ENCODE results near the gene THRB. TPM values are rescaled to one million over a fixed set of nuclear protein-coding genes. Genes with fewer than 3 reads are reported as not detected.
A peak's percentile ranks its signal among the peaks of the same experiment; 100 is the strongest.

THRB gene
- total RNA-seq, 1 donor from 2014 or later, result 8.4 TPM

DNA sequence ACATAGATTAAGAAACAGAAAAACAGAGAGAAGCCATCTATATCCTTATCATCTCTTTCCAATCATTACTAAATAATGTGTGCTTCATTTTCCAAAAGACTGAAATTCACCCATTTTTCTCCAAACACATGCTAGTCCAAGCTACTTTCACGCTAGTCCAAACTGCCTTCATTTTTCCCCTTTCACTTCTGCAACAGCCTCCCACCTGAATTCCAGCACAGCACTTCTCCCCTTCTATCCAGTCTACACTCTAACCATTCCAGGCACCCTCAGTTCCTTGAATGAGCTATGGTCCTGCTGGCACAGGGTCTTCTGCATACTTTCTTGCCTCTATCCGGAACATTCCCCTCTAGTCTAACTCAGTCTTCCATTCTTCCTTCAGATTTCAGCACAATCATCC lies 112.0 kb downstream of the THRB start:
- DNase-seq (ENCODE audit: low spot score), result no peak

DNA sequence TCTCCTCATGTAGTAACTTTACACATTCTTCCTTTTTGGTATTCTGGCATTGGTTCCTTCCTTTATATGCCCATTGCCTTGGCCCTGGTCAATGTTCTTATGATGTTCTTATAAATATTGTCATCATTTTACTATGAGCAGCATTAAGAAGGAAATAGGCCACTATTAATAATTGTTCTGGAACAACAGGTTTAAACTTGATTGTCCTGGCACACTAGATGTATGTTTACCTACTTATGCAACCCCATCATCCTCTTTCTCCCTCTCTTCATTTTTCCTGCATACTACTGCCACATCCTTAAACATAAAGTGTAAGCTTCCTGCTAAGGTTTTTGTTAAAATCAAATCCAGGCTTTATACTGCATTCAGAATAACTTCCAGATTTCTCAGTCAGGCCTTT lies 114.7 kb downstream of the THRB start:
- DNase-seq (ENCODE audit: low spot score), result no peak

DNA sequence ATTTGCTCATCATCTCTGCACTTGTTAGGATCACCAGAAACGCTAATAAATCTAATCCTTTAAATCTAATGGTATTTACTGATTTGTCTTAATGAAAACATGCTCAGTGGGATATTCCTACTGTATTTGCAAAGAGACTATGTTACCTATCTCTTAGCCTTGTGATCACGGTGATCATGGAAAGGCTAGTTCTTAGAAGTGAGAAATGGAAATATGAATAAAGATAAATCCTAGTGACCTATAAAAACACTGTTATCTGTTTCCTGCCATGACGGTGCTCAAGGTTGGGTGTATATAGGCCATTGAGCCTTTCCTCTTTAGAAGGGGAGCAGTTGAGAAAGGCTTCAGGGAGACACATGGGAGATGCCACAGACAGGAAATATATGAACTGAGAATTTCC lies 116.3 kb downstream of the THRB start:
- DNase-seq (ENCODE audit: low spot score), result no peak

DNA sequence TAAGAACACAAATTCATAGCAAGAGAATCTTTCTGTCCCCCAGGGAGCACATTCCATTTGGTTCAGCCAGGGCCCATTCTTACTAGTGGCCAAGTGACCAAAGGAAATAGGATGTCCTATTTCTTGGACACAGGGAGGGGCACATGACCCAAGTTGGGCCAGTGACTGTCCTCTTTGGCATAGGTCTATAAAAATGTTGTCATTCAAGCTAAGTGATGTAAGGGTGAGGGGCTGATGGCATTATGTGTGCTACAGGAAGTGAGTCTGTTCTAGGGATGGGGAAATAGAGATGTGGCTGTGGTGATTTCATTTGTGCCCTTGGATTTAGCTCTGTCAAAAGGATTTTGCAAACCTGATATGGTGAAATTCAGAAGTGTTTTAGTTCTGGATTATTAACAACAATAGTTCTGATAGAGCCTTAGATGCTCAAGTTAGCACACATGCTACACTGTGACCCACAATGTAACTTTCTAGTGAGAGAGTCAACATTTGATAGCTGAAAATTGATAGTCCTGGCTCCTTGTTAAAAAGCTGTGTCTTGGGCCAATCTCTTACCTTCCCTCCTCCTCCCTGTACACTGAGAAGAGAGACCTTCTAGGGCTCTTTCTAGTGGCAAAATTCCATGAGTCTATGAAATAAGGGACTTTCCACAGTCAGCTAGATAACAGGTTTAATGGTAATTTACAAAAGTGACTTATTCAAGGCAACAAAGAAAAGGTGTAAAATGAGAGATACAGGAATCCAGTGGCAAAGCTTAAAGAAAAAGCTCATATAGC lies 117.2 kb downstream of the THRB start:
- no peak for DNase-seq (ENCODE audit: low spot score)

DNA sequence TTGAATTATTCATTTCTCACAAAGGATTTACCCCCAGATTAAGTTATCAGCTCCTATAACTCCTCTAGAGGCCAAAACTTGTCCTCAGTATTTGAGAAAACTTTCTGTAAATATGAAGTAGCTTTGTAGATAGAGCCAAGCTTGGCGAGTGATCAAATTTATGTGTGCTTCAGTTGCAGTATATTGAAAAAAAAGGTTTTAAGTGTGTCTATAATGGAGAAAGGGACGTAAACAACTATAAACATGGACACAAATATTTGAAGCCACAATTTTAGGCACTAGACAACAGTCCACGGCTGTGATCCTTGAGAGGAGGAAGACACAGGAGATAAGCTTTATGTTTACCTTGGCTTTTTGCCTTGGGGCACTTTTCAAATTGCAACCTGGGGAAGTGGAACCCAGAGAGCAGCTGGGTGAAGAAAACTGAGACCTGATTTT lies 118.7 kb downstream of the THRB start:
- no peak for DNase-seq (ENCODE audit: low spot score)

DNA sequence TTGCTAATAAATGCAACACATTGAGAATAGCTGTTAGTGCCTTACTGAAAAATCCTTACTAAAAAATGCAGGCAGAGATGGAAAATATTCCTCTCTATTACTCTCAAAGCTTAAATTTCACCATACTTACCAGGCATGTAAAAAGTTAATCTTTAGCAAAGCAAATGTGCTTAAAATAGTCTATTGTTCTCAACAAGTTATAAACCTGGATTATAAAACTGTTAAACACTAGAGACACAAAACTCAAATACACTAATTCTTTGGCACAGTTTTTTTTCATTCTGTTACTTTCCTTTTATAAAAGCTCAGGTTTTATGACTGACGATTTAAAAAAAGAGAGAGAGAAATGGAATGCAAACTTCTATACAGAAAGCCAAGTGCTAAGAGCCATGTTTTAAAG lies 119.8 kb downstream of the THRB start:
- no peak for DNase-seq (ENCODE audit: low spot score)

DNA sequence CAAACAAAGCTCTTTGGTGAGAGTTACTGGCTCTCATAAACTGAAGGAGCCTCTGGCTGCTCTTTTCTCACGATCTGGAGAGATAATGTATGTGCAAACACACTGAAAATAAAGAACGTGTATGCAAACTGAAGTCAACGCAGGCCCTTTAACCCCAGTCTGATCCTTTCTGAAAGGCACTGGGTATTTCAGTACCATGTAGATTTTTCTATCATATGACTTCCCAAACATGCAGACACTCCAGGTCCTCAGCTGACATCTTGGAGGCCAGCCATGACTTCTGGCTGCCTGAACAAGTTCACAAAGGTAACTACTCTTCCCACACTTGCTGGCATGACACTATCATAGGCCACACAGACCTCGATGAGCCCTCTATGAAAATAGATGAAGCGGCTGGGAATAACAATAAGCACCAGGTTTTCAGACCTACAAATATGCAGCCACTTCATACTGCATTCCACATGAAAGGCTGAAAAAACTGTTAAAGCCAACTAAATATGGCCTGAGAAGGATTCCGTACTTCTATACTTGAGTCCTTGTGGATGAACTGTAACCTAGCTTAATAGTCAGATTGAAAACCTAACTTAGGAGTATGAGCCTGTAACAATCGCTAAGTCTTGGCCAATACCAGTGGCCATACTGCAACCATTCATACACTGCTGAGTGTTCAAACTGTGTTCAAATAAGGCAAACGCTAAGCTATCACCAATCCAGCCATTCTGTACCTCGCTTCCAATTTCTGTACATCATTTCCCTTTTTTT lies 121.3 kb downstream of the THRB start:
- no peak for DNase-seq (ENCODE audit: low spot score)

DNA sequence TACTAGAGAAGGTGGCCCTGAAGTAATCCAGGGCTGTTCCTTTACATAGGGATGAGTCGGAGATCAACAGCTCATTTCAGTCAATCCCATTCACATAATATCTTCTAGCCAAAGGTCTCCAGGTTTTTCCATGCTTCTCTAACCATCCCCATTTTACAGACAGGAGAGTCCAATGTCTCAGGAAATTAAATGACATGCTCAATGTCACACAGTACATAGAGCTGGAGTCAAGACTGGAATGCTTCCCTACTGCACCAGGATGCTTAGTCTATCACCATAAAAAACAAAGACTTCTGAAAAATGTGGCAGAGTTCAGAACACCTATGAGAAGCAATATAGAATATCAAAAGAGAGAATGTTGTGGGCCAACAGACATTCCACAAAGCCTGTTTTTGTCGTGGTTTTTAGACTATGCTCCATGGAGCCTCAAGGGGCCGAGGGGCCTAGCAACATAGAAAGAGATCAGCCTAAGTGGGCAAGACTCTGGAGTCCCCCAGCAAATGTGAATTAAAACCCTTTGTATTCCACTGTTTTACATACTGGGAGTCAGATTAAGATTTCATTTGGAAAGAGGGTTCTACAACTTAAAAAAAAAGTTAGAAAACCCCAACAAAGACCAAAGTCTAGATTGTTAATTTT lies 122.0 kb downstream of the THRB start:
- DNase-seq (ENCODE audit: low spot score), result no peak

DNA sequence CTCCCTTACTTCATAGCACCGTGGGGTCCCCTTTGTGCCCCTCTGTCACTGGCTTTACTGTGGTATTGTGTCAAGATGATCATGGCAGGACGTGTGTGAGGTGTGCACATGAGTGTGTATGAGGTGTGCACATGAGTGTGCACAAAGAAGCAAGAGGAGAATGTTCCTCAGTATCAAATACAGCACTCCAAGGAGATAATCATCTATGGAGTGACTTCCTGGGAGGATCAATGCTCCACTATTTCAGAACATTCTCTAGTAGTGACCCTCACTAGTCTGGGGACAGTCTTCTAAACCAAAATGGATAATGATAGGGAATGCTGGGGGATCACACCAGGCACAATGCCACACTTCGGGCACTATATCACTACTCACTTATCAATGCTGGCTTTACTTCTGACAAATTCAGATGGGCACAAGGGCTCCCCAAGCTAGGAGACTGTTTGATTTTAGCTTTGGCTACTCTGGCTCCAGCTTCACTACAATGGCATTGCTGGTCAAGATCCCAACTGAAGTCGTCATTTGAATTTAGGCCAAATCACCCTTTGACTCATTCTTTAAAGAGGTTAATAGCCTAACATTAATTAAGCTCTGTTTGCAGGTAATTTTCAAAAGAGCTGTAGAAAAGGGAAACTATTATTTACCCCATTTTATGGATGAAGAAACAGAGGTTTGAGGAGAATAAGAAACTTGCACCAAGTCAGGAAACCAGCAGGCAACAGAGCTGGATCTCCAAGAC lies 124.1 kb downstream of the THRB start:
- no peak for DNase-seq (ENCODE audit: low spot score)

DNA sequence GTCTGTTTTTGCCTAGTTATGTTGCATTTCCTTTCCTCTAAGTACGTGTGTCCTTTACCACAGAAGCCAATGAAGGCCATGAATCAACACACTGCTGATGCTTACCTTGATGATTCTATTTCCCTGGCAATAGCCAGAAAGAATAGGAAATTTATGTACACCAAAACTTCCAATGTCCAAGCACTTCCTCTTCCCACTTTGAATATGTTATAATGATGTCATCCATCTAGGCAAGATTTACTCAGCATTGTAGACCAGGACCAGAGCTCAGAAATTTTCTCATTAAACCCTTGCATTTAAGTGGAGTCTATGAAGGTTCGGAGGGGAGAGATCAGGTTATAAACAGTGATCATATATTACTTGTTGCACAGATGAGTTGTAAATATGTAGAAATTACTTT lies 126.0 kb downstream of the THRB start:
- no peak for DNase-seq (ENCODE audit: low spot score)

DNA sequence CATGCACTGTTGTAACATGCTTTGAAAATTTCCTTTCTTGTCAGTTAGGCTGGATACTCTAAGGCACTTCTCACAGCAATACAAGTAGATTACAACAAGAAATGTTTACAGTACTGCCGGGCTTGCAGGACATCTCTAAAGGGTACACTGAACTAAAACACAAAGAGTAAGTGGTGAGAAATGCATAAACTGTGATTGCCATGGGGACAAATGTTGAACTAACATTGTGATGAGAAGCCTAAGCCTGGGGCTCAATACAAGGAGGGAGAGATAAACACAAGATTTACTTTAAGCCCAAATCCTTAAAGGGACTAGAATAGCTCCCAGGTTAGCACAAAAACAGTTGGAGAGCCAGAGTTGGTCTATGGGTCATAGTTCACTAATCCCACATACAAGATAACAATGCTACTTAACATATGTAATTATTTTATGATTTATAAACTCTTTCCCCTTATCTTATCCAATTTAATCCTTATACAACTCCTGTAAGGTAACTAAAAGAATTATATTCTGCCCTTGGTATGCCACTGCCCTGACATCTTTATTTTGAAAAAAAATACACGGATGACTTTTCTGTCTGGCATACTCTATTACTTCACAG lies 126.9 kb downstream of the THRB start:
- DNase-seq (ENCODE audit: low spot score), result no peak

DNA sequence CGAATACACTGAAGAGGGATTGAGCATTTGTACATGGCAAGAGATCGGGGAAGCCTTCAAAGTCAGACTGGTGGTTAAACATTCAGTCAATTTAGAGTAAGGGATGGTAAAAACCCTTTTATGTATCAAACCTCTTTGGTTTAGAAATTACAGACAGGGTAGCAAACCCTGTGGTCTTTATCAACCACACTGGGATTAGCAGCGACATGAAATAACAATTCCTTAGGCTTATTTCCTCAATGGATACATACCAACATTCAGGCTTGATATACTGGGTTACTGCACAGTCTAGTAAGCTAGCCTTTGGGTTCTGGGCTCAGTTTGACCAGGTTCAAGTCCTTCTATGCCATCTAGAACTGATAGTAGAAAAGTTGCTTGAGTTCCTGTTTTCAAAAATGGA lies 127.4 kb downstream of the THRB start:
- no peak for DNase-seq (ENCODE audit: low spot score)

DNA sequence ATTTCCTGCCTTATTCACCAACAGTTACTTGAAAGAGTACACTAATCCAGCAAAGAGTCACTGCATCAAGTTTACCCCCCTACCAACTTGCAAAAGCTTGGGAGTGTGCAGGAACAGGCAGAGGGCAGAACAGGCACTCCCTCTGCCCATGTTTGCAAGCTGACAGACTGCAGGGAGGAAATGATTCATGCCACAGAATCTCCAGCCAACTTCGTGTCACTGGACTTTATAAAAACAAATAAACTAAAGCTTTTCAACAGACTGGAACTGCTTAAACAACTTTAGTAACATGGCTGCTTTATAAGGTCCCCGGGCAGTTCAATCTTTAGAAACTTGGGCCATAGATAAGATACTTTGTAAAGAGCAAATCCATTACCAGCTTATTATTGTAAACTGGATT lies 129.5 kb downstream of the THRB start:
- peak; percentile 80 for DNase-seq (ENCODE audit: low spot score)

DNA sequence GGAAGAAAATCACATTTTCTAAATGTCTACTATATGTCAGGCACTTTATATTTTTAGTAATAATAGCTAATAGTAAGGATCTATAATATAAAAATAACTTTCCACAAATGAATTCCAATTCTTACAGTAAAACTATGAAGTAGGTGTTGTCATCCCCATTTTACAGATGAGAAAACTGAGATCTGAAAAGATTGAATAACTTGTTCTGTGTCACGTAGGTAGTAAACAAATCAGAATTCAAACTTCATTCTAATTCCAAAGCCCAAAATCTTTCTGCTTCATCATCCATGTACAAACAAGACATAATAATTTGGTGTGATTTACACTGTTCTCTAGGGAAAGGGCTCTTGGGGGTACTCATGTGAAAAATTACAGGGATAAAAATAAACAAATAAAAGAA lies 130.3 kb downstream of the THRB start:
- no peak for DNase-seq (ENCODE audit: low spot score)

DNA sequence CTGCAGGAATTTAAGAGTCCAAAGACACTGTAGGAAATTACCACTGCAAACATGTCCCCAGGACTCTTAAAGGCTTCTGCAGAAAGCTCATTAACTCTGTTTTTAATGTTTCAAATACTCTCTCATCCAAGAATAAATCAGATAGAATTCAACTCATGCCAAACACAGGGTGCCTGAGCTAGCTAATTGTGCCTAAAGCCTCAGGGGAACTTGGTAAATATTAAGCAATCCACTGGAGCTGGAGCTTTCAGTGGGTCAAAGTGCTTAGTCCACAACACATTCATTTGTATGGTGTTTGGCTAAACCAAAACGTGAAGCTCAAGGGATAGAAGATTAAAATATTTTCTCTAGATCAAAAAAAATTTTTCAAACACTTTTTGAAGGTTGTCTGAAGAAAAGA lies 131.4 kb downstream of the THRB start:
- no peak for DNase-seq (ENCODE audit: low spot score)

DNA sequence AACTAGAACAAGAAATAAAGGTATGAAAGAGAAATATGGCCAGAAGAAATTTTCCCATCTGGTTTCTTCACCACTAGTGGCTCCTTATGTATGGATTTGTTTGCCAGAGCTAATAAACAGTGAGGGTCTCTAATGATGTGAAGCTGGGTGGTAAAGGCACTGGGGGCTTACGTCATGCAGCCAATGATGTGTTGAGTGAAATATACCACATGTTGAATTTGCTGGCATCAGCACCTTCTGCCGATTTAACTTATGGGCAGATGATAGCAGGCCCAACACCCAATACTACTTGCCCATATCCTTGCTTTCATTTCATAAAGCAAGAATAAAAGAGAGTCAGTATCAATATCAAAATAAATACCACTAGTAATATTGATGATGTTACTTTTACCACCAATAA lies 133.0 kb downstream of the THRB start:
- DNase-seq (ENCODE audit: low spot score), result no peak

DNA sequence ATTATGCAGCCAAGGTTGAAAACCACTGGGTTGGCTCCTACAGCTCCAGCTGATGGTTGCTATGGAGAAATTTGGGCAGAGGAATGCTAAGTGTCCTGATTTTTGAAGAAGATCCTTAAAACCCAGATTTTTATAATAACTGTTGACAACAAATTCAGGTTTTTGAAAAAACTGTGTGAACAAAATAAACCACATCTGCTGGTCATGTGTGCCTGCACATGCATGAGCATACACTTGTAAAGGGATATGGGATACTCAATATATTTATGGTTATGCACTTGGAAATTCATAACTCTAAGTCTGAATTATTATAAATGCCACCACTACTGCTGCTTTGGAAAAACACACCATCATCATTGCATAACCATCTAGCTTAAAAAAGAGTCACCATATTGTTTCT lies 133.7 kb downstream of the THRB start:
- DNase-seq (ENCODE audit: low spot score), result no peak

DNA sequence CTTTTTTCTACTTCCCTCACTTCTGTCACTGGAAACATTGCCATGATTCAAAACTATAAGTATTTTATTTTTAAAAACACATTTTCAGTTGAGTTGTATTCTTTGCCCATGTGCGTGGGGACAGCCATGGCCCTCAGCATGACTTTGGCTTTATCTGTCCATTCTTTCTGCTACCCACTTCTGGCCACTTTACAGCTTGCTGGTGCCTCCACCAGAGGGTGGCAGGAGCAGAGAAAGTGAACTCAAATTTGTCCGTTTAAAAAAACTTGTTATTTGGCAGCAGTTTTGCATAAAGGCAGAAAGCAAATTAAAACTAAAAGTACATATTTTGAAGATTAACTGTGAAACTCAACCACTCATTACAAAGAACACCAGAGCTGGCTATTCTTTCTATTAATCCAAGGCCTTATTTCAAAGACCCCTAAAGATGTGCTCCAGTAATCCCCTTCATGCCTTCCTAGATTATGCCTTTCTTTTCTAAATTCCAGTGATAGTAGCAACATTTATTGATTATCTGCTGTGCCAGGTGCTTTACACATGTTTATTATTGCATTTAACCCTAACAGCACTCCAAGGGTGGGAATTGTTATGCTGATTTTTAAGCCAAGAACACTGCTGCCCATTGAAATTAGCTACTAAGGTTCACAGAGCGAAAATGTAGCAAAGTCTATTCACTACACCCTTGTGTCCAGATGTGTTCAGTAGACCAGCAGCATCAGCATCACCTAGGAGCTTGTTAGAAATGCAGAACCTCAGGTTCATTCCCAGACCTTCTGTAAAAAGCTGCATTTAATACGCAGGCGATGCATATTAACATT lies 134.8 kb downstream of the THRB start:
- no peak for DNase-seq (ENCODE audit: low spot score)

DNA sequence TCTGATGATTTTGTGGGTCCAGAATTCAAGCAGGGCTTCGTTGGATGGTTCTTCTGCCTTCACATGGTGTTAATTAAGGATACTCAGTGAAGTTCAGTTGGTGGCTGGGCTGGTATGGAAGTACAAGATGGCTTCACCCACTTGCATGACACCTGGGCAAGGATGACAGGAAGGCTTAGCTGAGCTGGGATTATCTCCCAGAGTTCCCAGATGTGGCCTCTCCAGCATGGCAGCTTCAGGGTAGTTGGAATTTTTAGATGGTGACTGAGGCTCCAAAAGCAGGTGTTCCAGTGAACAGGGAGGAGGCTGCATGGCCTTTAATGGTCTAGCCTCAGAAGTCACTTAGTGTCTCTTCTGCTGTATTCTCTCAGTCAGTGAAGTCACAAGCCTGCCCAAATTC lies 135.5 kb downstream of the THRB start:
- DNase-seq (ENCODE audit: low spot score), result no peak

DNA sequence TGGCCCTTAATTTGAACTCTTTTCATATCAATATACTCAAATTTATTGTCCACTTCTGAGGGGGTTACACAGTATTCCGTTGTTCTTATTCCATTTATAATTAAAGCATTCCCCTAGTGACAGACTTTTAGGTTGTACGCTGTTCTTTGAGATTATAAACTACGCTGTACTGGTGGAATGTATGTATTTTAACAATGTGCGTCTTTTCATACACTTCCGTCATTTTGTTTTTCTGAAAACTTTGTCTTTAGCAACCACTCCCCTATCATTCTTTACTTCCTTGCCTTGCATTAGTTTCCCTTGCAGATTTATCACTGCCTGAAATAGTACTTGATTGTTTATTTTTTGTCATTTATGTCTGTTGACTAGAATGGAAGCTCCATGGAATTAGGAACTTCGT lies 137.0 kb downstream of the THRB start:
- DNase-seq (ENCODE audit: low spot score), result no peak

DNA sequence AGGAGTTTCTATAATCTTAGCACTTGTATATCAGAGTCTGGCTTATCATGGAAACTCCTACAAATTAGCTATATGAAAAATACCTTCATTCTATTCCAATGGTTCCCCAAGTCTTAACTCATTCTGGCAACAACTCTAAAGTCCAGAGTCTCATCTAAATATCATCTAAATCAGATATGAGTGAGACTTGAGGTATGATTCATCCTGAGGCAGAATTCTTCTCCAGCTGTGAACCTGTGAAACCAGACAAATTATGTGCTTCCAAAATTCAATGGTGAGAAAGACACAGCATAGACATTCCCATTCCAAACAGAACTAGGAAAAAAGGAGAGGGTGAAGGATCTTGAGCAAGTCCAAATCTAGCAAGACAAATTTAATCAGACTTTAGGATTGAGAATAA lies 138.8 kb downstream of the THRB start:
- DNase-seq (ENCODE audit: low spot score), result no peak

Measured in umbilical cord (tissue), 2 donors.